ENCODE data around the gene TGFBR3L. TPM values are rescaled to one million over a fixed set of nuclear protein-coding genes. Genes with fewer than 3 reads are reported as not detected.

The TGFBR3L gene
- total RNA-seq, 1 experiment from 2014 or later = 9.8 TPM

GRCh38 chr19:7912144-7912696 is 2.4 kb upstream of the TGFBR3L start:
- BruUV-seq (replicated peaks) = no TSS peak
- Histone ChIP-seq H3K4me1 (no peaks in the 10 kb centered on the region; the same call in 1 of the 2 replicates), H3K4me3 (ENCODE audit: low read depth, low read length) (no peak overlapping the region), H3K9me3 (no peaks in the 10 kb centered on the region), H3K36me3 (ENCODE audit: control insufficient read depth, insufficient read depth, low read length) (no peaks in the 10 kb centered on the region), H3K27me3 (replicated peaks; ENCODE audit: control insufficient read depth, insufficient read depth, low read length) (no peaks in the 10 kb centered on the region)
- no peaks in the 10 kb centered on the region for H3K9me3 Mint-ChIP-seq (ENCODE audit: unreplicated experiment)
- H3K4me1 Mint-ChIP-seq (ENCODE audit: low read depth, unreplicated experiment) = no peaks in the 10 kb centered on the region
- peaks cover 39% of the 10 kb centered on the region for H3K36me3 Mint-ChIP-seq (ENCODE audit: insufficient read depth, unreplicated experiment)
- intact Hi-C loops (cut with micrococcal nuclease; ENCODE audit: unreplicated experiment) = no loop called here
- no peak overlapping the region for H3K27ac Mint-ChIP-seq (ENCODE audit: unreplicated experiment)
- CTCF ChIA-PET = interaction anchor here (0.5 to 0.6 kb wide), 2 partner anchors 16 to 60 kb away, joined by 3 to 12 read pairs; no protein-coding TSS in a partner anchor
- no peak overlapping the region for H3K4me3 Mint-ChIP-seq (ENCODE audit: unreplicated experiment)
- no peak for TF ChIP-seq CTCF (IDR thresholded peaks at IDR 0.05; ENCODE audit: insufficient read depth in 1 of 2, low read depth in 1 of 2, low read length in 1 of 2, severe bottlenecking in 1 of 2, unreplicated experiment in 1 of 2)
- no peak for DNase-seq
- POLR2A ChIA-PET = no interaction called here
- no peaks in the 10 kb centered on the region for H3K27me3 Mint-ChIP-seq (ENCODE audit: insufficient read depth, unreplicated experiment)

DNA sequence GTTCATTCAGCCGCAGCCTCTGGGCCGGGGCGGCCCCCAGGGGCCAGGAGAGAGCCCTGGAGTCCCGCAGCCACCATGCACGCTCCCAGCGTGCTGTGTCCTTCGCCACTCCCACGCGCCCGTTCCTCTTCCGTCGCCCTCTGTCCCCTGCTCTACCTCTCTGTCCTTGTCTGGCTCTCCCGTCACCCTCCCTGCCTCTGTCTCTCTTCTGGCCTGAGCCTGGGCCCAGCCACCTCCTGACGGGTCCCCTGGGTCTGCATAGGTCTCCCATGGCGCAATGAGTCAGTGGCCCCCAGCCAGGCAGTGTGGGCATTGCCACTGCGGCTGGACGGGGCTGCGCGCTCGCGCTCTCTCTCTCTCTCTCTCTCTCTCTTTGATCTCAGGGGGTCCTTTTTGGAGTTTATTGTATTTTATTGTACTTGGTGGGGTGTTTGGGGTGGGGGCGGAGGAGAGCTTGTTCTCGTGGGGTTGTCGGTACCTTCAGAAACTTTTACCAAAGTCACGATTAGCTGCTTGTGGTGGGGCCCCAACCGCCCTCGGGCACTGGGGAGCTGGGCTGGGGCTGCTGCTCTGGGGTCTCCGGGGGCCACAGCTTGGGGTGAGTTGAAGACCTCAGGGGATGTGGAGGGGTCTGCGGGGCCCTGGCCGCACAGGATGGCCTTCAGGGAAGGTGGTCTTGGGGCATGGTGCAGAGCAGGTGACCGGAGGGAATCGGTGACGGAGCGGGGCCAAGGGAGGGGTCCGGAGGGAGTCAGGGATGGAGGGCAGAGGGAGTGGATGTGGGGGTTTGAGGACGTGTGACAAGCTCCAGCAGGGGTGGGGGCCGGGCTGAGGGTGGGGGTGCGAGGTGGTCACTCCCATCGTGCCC is 1.7 kb upstream of the TGFBR3L start:
- H3K27ac Mint-ChIP-seq (ENCODE audit: unreplicated experiment) = no peak overlapping the region
- Histone ChIP-seq H3K27me3 (replicated peaks; ENCODE audit: control insufficient read depth, insufficient read depth, low read length) (no peaks in the 10 kb centered on the region), H3K9me3 (no peaks in the 10 kb centered on the region), H3K4me3 (ENCODE audit: low read depth, low read length) (no peak overlapping the region), H3K4me1 (no peaks in the 10 kb centered on the region; the same call in 1 of the 2 replicates), H3K36me3 (ENCODE audit: control insufficient read depth, insufficient read depth, low read length) (no peaks in the 10 kb centered on the region)
- H3K9me3 Mint-ChIP-seq (ENCODE audit: unreplicated experiment) = no peaks in the 10 kb centered on the region
- no peak for DNase-seq
- intact Hi-C loops (cut with micrococcal nuclease; ENCODE audit: unreplicated experiment) = no loop called here
- H3K27me3 Mint-ChIP-seq (ENCODE audit: insufficient read depth, unreplicated experiment) = no peaks in the 10 kb centered on the region
- ChIA-PET CTCF (no interaction called here), POLR2A (no interaction called here)
- no peaks in the 10 kb centered on the region for H3K4me1 Mint-ChIP-seq (ENCODE audit: low read depth, unreplicated experiment)
- H3K36me3 Mint-ChIP-seq (ENCODE audit: insufficient read depth, unreplicated experiment) = peaks cover 37% of the 10 kb centered on the region
- H3K4me3 Mint-ChIP-seq (ENCODE audit: unreplicated experiment) = no peak overlapping the region
- no peak for TF ChIP-seq CTCF (IDR thresholded peaks at IDR 0.05; ENCODE audit: insufficient read depth in 1 of 2, low read depth in 1 of 2, low read length in 1 of 2, severe bottlenecking in 1 of 2, unreplicated experiment in 1 of 2)
- no TSS peak for BruUV-seq (replicated peaks)

GRCh38 chr19:7913652-7914051 is 978 bp upstream of the TGFBR3L start:
- Histone ChIP-seq H3K27me3 (replicated peaks; ENCODE audit: control insufficient read depth, insufficient read depth, low read length) (no peaks in the 10 kb centered on the region), H3K4me1 (peaks cover 2% of the 10 kb centered on the region), H3K4me3 (ENCODE audit: low read depth, low read length) (no peak overlapping the region), H3K36me3 (ENCODE audit: control insufficient read depth, insufficient read depth, low read length) (no peaks in the 10 kb centered on the region), H3K9me3 (no peaks in the 10 kb centered on the region)
- no peaks in the 10 kb centered on the region for H3K27me3 Mint-ChIP-seq (ENCODE audit: insufficient read depth, unreplicated experiment)
- no peak for TF ChIP-seq CTCF (IDR thresholded peaks at IDR 0.05; ENCODE audit: insufficient read depth in 1 of 2, low read depth in 1 of 2, low read length in 1 of 2, severe bottlenecking in 1 of 2, unreplicated experiment in 1 of 2)
- TSS peak; percentile 38 for BruUV-seq (replicated peaks)
- H3K4me1 Mint-ChIP-seq (ENCODE audit: low read depth, unreplicated experiment) = no peaks in the 10 kb centered on the region
- DNase-seq = no peak
- H3K36me3 Mint-ChIP-seq (ENCODE audit: insufficient read depth, unreplicated experiment) = peaks cover 37% of the 10 kb centered on the region
- intact Hi-C loops (cut with micrococcal nuclease; ENCODE audit: unreplicated experiment) = no loop called here
- CTCF ChIA-PET = no interaction called here
- H3K4me3 Mint-ChIP-seq (ENCODE audit: unreplicated experiment) = no peak overlapping the region
- H3K9me3 Mint-ChIP-seq (ENCODE audit: unreplicated experiment) = no peaks in the 10 kb centered on the region
- H3K27ac Mint-ChIP-seq (ENCODE audit: unreplicated experiment) = no peak overlapping the region
- POLR2A ChIA-PET = no interaction called here
